T-helper 1 cell treated with Interleukin-12 subunit alpha and Interleukin-12 subunit beta and Interleukin-4 antibody, amounts not matched to agents 30 μg/mL and 1 μg/mL, for 36 hours (primary cell): Measurements from ENCODE around the gene MRGPRF.

Source experiments
- H3K27ac Mint-ChIP-seq: one replicate; pipeline ENCODE4 v1.8.0; 2021; ENCODE audit warnings: mild to moderate bottlenecking, mixed read lengths
- H3K27me3 Mint-ChIP-seq: one replicate; pipeline ENCODE4 v1.8.0; 2021; ENCODE audit warnings: low read depth, mixed read lengths
- H3K36me3 Mint-ChIP-seq: one replicate; pipeline ENCODE4 v1.8.0; 2021; ENCODE audit warnings: low read depth, mixed read lengths
- H3K4me1 Mint-ChIP-seq: one replicate; pipeline ENCODE4 v1.8.0; 2021; ENCODE audit warnings: low read depth, mixed read lengths
- H3K4me3 Mint-ChIP-seq: one replicate; pipeline ENCODE4 v1.8.0; 2021; ENCODE audit warnings: mild to moderate bottlenecking, moderate library complexity, mixed read lengths
- H3K9me3 Mint-ChIP-seq: one replicate; pipeline ENCODE4 v1.8.0; 2021; ENCODE audit warnings: mixed read lengths

MRGPRF gene

DNA sequence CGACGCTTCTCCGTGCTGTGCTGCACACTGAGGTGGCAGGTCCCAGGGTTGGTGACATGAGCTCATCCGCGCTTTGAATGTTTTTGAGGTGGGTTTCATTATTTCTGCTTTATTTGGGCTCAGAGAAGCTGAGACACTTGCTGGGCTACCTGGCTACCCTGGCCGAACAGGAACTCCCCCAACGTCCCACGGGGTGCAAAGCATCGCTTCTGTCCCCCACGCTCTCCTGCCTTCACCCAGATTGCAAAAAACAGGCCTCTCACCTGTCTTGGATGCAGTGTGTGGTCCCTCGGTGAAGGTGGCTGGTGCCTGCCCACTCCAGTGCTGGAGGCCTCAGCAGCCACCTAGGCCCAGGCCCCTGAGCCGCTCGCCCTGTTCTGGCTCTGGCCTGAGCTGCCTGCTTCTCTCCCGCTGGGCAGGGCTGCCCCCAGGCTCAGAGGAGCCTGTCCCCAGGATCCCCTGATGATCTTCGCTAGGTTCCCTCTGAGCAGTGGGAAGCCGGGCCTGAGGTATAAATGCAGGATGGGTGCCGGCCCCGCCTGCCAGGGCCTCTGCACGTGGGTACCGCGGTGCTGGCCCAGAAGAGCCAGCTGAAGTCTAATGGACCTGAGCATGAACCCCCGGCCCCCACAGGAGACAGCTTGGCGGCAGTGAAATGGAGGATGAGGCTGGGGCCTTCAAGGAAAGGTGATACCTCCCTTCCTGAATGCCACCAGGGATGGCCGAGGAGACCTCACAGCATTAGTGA, 16.5 kb downstream of the MRGPRF start:
- Mint-ChIP-seq H3K27me3 (peaks cover 8% of the 10 kb centered on the region), H3K36me3 (no peaks in the 10 kb centered on the region), H3K9me3 (no peaks in the 10 kb centered on the region)

DNA sequence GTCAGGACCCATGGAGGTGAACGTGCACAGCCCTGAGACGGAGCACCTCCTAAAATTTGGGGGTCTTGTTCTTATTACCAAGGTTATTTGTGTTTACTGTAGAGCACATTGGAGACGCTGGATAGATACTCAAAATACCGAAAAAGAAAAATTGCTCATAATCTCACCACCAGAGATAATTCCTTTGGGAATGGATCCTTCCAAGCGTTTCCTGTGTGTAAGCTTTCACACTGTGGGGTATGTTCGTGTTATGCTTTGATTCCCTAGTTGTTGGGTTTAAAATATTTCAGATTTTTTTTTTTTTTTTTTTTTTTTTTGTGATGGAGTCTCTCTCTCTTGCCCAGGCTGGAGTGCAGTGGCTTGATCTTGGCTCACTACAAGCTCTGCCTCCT, 18.2 kb downstream of the MRGPRF start:
- Mint-ChIP-seq H3K9me3 (no peaks in the 10 kb centered on the region), H3K27me3 (peaks cover 8% of the 10 kb centered on the region), H3K36me3 (no peaks in the 10 kb centered on the region), H3K4me1 (peaks cover 3% of the 10 kb centered on the region), H3K4me3 (no peak overlapping the region), H3K27ac (no peak overlapping the region)

More for the DNA sequence above, 16.5 kb downstream of the MRGPRF start:
- Mint-ChIP-seq H3K27ac (no peak overlapping the region), H3K4me3 (no peak overlapping the region), H3K4me1 (peaks cover 3% of the 10 kb centered on the region)

DNA sequence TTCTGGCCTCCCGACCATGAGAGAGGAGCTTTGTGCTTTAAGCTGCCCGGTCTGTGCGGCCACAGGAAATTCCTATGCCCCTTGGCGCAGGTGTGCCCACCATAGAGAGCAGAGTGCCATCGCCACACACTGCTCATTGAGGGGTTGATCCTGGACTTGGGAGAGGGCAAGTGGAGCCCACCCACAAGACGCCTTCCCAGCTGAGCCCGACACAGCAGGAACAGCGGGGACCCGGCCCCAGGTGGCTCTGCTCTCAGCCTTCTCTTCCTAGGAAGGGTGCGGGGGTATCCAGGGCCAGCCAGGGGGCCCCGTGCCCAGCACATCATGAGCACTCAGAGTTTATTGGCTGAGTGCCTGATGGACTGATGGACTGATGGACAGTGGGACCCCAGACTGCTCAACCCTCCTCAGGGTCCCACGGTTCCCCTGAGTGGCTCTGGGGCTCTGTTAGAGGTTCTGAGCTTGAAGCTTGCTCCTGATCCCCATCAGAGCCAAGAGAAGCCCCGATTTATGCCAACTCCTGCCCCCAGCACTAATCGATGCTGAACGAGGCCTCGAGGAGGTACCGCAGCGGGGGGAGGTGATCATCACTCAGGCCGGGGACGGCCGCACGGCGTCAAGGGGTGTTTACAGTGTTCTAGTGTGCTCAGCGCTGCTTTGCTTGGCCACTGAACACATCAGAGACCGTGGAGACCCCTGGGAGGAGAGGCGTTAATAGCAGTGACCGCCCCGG, 18.7 kb downstream of the MRGPRF start:
- Mint-ChIP-seq H3K27me3 (peaks cover 8% of the 10 kb centered on the region), H3K27ac (no peak overlapping the region), H3K9me3 (no peaks in the 10 kb centered on the region), H3K4me1 (peaks cover 3% of the 10 kb centered on the region), H3K36me3 (no peaks in the 10 kb centered on the region), H3K4me3 (no peak overlapping the region)

DNA sequence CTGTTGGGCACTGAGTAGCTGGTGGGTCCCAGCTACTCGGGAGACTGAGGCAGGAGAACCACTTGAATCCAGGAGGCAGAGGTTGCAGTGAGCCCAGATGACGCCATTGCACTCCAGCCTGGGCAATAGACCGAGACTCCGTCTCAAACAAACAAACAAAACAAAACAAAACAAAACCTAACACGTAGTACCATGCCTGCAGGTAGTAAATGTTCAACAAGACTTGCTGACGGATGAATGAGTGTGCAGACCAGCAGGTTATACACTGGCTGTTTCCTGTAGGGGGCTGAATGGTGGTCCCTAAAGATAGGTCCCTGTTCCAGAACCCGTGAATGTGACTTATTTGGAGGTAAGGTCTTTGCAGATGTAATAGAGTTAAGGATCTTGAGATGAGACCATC, 19.5 kb downstream of the MRGPRF start:
- H3K27me3 Mint-ChIP-seq = peaks cover 8% of the 10 kb centered on the region
- H3K36me3 Mint-ChIP-seq = no peaks in the 10 kb centered on the region
- no peak overlapping the region for H3K4me3 Mint-ChIP-seq
- peaks cover 4% of the 10 kb centered on the region for H3K4me1 Mint-ChIP-seq
- H3K9me3 Mint-ChIP-seq = no peaks in the 10 kb centered on the region
- no peak overlapping the region for H3K27ac Mint-ChIP-seq

DNA sequence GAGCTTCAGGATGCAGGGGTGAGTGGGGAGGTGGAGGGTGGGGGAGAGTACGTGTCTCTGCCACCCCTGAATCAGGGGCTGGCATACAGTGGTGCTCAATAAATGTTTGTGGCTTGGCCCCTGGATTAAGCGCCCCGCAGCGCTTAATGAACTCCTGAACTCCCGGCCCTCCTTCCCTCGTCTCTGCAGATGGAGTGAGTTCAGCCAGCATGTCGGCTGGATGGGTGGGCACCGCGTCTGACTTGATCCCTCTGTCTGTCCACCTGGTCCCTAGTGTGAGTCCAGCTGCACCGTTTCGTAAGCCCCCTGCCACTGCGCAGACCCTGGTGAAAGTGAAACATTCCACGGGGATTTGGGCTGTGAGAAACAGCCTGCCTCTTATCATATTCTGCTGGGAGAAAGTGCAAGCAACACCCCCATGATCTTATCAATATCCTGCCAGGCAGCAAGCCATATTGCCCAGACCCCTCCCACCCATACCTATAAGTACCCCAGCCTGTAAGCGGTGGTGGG, 20.2 kb downstream of the MRGPRF start:
- H3K9me3 Mint-ChIP-seq = no peaks in the 10 kb centered on the region
- no peak overlapping the region for H3K27ac Mint-ChIP-seq
- no peaks in the 10 kb centered on the region for H3K36me3 Mint-ChIP-seq
- H3K4me1 Mint-ChIP-seq = peaks cover 4% of the 10 kb centered on the region
- no peak overlapping the region for H3K4me3 Mint-ChIP-seq
- peaks cover 13% of the 10 kb centered on the region for H3K27me3 Mint-ChIP-seq

DNA sequence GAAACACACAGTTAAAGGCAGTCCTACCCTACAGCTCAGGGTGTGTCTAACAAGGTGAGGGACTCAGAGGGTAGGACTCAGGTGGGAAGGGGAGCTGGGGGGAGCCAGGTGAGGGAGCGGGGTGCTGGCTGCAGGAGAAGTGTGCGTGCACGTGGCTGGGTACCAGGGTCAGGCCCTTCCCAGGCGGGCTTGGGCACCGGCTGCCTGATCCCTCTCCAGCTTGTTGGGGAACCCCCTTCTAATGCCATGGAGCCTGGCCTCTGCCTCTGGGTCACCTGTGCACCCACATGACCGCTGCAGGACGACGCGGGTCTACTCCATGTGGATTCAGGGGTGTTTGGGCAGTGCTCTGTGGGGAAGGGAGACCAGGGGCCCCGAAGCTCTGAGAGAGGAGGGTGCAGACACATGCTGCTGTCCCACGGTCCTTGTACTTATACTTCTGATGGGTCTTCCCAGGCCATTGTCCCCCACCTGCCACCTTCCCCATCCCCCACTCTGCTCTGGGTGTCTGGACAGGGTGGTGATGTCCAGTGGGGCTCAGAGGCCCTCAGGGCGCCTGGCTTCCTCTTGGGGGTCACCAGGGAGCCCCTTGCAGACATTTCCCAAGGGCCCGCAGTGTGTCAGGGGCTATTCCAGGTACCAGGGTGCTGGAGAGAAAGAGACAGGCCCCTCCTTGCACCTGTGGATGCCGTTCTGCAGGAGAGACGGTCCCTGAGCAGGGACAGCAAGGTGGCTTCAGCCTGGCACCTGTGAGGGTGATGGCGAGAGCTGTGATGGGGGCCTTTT, 21.9 kb downstream of the MRGPRF start:
- Mint-ChIP-seq H3K27me3 (peaks cover 27% of the 10 kb centered on the region), H3K4me3 (no peak overlapping the region), H3K36me3 (no peaks in the 10 kb centered on the region), H3K9me3 (peaks cover 9% of the 10 kb centered on the region), H3K27ac (no peak overlapping the region), H3K4me1 (peaks cover 4% of the 10 kb centered on the region)

DNA sequence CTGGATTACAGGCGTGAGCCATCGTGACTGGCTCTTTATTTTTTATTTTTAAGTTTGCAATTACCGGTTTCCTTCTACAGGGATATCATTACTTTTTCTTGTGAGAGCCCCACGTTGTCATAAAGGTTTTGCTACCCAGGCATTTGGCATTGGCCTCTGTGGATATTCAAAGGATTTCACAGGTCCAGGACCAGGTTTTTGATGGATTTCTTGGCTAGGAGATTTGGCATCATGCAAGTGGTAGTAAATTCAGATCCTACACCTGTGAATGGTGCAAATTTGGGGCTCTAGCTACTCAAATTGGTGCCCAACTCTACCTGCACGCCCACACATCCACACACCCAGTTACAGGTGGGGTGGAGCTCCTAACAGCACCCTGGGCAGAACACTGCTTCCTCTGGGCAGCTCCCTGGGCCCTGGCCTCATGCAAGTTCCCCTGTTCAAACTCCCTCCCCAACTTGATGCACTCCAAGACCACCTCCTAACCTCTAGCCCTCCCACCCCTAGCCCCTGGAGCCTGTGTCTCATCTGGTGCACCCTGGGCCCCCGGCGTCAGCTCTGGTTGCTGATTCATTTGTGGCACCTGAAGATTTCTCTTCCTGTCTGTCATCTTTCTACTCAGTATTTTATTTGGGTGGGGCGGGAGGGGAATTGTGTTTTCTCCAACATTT, 23.0 kb downstream of the MRGPRF start:
- Mint-ChIP-seq H3K27ac (no peak overlapping the region), H3K27me3 (peaks cover 29% of the 10 kb centered on the region), H3K36me3 (no peaks in the 10 kb centered on the region), H3K4me1 (peaks cover 4% of the 10 kb centered on the region), H3K4me3 (no peak overlapping the region), H3K9me3 (peaks cover 9% of the 10 kb centered on the region)

DNA sequence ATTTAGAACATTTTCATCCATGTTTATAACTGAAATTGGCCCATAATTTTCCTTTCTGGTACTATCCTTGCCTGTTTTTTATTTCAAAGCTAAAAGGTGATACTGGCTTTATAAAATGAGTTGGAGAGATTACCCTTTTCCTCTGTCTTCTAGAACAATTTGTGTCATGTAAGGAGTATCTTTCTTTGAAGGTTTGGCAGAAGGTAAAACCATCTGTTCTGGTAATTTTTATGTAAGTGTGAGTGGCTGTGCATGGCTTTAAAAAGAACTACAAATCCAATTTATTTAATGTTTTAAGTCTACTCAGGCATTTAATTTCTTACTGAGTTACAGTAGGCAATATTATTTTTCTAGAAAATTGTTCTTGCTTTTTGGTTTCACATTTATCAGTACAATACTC, 24.6 kb downstream of the MRGPRF start:
- H3K9me3 Mint-ChIP-seq = peaks cover 9% of the 10 kb centered on the region
- H3K4me1 Mint-ChIP-seq = peaks cover 4% of the 10 kb centered on the region
- H3K36me3 Mint-ChIP-seq = no peaks in the 10 kb centered on the region
- no peak overlapping the region for H3K4me3 Mint-ChIP-seq
- no peak overlapping the region for H3K27ac Mint-ChIP-seq
- peaks cover 30% of the 10 kb centered on the region for H3K27me3 Mint-ChIP-seq

DNA sequence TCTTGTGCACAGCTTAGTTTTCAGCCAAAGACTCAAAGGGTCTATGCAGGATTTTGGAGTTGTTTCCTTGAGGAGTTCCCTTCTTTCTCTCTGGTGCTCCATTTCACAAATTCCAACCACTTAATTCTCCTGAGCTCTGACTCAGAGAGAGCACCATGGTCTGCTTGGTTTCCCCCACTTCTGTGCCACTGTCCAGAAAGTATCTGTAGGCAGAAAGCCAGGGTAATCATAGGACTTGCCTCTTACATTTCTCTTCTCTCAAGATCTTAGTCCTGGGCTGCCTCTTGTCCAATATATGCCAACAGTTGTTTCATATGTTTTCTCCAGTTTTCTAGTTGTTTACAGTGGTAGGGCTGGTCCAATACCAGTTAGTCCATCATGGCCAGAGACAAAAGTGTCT, 25.8 kb downstream of the MRGPRF start:
- Mint-ChIP-seq H3K9me3 (peaks cover 9% of the 10 kb centered on the region), H3K27ac (no peak overlapping the region), H3K4me1 (peaks cover 1% of the 10 kb centered on the region), H3K27me3 (peaks cover 28% of the 10 kb centered on the region), H3K36me3 (no peaks in the 10 kb centered on the region), H3K4me3 (no peak overlapping the region)

DNA sequence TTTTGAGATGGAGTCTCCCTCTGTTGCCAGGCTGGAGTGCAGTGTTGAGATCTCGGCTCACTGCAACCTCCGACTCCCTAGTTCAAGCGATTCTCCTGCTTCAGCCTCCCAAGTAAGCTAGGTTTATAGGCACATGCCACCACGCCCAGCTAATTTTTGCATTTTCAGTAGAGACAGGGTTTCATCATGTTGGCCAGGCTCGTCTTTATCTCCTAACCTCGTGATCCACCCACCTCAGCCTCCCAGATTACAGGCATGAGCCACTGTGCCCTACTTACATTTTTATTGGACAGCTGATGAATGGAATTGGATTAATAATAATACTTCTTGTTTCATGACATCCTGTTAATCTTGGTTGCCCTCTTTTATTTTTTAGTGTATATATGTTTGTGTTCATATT, 29.2 kb downstream of the MRGPRF start:
- Mint-ChIP-seq H3K27ac (no peak overlapping the region), H3K4me3 (no peak overlapping the region), H3K4me1 (peaks cover under 1% of the 10 kb centered on the region), H3K9me3 (peaks cover 9% of the 10 kb centered on the region), H3K36me3 (no peaks in the 10 kb centered on the region), H3K27me3 (peaks cover 29% of the 10 kb centered on the region)

DNA sequence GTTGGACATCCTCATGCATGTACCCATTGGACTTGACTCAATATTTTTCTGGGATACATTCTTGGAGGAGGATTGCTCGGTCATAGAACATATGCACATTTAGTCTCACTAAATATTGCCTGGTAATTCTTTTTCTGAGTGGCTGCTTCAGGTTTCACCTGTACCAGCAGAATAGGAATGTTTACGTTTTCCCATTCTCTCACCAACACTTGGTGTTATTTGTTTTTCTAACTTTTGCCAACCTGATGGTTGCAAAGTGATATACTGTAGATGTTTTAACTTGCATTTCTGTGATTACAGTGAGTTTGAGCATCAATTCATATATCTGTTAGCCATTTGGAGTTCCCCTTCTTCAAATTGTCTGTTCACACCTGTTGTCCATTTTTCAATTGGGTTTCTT, 30.9 kb downstream of the MRGPRF start:
- Mint-ChIP-seq H3K27me3 (peaks cover 16% of the 10 kb centered on the region), H3K4me1 (no peaks in the 10 kb centered on the region), H3K27ac (no peak overlapping the region), H3K9me3 (peaks cover 7% of the 10 kb centered on the region), H3K4me3 (no peak overlapping the region), H3K36me3 (no peaks in the 10 kb centered on the region)

DNA sequence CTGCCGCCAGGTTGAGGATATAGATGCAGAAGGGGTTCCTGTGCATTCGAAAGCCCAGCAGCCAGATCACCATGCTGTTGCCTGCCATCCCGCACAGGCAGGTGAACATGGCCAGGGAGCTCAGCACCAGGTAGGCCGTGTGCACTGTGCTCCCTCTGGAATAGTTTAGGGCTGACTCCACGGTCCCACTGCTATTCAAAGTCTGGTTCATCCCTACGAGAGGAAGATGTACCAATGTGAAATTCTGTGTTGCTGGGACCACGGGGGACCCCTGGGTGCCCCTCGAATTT, 32.3 kb downstream of the MRGPRF start, which contains the start of gene MRGPRD:
MRGPRD (minus strand) TSS at position 211 of the 290 bp plus-strand sequence; CDS start at position 211, 0 bp downstream.
- H3K9me3 Mint-ChIP-seq = no peaks in the 10 kb centered on the region
- H3K27ac Mint-ChIP-seq = no peak within 1 kb of the TSS
- H3K27me3 Mint-ChIP-seq = peaks cover 7% of the 10 kb centered on the region
- H3K36me3 Mint-ChIP-seq = no peaks in the 10 kb centered on the region
- no peaks in the 10 kb centered on the region for H3K4me1 Mint-ChIP-seq
- no peak within 1 kb of the TSS for H3K4me3 Mint-ChIP-seq

DNA sequence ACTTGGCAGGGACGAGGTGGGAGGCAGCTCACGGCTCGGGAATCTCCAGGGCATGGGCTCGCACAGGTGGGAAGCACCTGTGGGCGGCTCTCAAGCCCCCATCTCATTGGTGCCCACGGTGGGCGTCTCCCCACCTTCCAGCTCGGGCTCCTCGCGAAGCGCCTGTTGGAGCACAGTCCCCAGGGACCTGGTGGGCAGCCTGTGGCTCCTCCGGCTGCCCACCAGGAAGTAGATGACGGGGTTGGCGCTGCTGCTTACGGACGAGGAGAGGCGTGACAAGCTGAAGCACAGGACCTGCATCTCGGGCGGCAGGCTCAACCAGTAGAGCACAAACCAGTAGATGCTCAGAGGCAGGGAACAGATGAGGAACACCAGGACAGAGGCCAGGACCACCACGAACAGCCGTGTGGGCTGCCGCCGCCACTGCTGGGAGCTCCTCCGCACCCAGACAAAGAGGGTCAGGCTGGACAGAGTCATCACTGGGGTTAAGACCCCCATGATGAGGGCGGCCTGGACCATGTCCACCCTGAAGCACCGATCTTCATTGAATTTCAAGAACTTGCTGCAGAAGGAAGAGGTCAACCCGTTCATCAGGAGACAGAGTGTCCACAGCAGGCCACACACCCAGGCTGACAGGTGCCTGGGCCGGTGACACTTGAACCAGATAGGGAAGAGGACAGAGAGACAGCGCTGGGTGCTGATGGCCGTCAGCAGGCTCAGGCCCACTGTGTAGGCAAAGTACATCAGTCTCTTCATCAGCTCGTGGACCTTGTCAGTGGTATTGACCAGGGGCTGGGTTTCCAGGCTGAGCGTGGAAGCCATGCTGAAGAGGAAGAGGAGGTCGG, 32.9 kb downstream of the MRGPRF start:
- no peaks in the 10 kb centered on the region for H3K36me3 Mint-ChIP-seq
- no peak overlapping the region for H3K4me3 Mint-ChIP-seq
- H3K27ac Mint-ChIP-seq = no peak overlapping the region
- H3K27me3 Mint-ChIP-seq = peaks cover 6% of the 10 kb centered on the region
- no peaks in the 10 kb centered on the region for H3K4me1 Mint-ChIP-seq
- no peaks in the 10 kb centered on the region for H3K9me3 Mint-ChIP-seq
